Limb (tissue), 2 donors: ENCODE data around the gene TEC.

ENCODE experiments used
- DNase-seq, 2 donors: peaks; one replicate each; pipeline ENCODE4 v3.0.0-alpha.2; 2016; ENCODE audit errors: extremely low spot score in 2 of 2

TEC gene

DNA sequence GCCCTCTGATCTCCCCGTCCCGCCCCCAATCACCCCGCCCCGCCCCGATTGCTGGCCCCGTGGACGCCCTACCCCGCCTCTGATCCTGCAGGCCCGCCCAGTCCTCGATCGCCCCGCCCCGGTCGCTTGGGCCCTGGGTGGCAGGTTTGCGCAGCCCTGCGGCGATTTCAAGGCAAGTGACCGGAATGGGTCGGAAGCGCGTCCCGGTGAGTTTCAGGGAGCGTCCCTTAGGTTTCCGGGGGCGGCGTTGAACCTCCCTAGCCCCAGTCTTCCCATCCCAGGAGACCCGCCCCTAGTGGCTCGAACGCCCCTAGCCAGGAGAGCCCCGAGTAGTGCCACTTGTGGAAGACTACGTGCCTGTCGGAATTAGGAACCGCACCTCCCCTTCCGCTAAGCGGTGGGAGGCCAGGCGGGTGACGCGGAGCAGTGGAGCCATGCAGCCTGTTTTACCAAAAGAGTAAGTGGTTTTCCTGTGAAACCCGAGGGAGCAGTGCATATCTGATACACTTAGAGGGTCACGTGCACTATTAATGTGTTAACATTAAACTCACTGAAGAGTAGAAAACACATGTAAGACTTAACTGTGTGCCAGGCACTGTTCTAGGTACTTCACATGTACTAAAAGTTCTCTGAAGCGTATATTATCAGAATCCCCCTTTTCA lies 354 bp upstream of the TEC start:
- DNase-seq: peak; percentile 44 to 80

DNA sequence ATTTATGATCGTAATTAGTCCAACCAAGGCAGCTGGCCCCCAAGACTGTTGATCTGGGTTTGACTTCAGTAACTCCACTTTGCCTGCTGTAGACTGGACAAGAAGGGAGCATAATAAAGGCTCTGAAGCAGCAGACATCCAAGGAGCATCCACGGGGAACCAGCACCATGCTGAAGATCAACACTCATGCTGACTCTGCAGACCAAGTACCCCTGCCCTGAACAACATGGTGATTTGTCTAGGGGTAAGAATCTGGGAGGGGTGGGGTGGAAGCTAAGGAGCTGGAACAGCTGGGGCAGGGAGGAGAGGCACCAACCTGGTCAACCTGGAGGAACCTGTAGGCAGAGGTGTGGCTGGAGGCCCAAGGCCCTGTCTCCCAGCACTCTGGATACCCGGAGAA lies 2.1 kb downstream of the TEC start:
- DNase-seq: no peak

DNA sequence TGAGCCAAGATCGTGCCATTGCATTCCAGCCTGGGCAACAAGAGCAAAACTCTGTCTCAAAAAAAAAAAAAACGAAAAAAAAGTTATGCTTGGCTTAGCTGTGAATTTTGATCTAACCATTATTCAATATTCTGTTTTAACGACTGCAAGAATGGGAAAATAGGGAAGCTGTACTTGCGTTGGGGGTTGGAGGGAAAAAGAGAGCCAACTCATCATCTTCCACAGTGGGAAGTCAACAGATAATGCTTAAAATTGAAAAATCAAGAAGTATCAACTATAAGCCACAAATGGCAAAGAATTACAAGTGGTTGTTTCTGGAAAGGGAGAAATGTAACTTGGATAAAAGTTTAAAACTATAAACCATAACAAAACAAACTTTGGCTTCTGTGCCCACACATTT lies 2.9 kb downstream of the TEC start:
- DNase-seq: no peak

DNA sequence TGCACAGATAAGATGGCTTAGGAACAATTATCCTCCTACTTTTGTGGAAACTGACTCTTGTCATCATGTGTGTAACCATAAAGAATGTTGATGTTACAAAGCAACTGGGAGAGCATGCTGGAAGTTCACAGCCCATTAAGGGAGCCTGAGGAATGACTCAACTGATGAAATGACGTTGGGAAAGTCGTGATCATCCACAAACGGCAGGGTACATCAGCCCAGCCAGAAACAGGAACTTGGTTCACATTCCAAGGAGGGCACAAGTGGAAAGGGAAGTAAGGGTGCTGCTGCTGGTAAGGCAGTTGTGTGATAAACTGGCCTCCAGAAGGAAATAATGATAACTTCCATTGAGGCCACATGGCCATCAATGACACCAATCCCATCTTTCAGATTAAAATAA lies 6.7 kb downstream of the TEC start:
- no peak for DNase-seq

DNA sequence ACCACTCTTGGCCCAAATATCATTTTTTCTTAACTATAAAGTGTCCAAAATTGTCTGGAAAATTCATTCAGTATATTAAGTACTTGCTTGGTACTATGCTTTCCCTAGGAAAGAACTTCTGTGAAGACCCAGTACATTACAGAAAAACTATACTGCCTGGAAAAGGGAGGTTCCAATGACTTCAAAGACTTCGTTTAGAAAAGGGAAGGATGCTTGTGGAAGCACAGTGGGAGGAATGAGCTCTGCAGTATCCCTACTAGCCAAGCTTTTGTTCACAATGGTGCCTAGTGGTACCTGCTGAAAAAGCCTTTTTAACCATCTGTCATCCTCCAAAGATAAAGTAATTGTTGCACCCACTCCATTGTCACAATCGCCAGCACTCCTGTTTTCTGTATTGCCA lies 7.2 kb downstream of the TEC start:
- no peak for DNase-seq

DNA sequence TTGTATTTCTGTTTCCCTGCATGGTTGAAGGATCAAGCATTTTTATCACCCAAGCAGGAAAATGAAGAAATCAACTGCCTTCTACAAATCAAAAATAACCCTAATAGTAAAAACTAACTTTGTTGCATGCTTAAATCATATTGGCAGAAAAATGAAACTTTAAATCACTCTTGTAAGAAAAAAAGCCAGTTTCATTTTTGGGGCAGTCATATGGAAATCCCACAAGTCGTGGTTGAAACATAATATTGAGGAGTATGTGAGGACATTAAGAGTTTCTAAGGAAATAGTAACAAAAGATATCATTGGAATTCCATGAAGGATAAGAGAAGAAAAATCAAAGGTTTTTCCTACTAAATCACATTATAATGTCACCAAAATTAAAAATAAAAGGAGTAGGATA lies 8.4 kb downstream of the TEC start:
- no peak for DNase-seq

DNA sequence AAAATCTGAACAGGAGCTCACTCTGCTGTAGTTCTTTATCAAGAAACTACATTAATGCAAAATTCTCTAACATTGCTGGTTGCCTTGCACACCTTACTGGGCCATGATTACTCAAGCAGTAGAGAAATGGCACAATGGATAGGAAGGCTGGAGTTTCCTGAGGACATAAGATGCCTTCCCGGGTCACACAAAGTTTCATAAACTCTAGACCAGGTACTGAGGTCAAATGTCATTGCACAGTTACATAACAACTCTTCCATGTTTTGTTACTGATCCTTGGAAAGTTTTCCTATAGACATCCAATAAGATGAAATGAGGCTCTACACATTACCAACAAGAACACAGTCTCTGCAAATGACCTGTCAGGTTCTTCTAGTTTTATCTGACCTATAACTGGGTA lies 9.9 kb downstream of the TEC start:
- no peak for DNase-seq

DNA sequence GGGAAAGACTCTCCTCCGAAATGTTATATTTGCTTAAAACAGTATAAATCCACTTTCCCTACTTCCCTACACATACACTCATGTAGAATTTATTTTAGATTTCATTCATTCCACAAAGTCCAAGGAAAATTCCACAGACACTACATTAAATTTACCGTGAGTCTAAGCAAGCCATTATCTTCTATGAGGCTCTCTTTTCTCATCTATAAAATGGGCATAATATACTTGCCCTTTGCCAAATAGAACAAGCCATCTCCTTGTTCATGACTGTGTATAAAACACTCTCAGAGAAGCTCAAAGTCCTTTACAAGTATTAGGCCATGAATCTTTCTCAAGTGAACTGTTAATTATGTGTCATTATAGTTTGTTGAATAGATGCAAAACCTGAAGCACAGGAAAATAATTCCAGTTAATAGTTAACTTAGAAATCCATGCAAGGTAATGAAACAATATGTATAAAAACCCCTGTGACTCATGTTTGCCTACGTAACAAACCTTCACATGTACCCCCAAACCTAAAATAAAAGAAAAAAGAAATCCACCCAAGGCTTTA lies 10.7 kb downstream of the TEC start:
- no peak for DNase-seq

DNA sequence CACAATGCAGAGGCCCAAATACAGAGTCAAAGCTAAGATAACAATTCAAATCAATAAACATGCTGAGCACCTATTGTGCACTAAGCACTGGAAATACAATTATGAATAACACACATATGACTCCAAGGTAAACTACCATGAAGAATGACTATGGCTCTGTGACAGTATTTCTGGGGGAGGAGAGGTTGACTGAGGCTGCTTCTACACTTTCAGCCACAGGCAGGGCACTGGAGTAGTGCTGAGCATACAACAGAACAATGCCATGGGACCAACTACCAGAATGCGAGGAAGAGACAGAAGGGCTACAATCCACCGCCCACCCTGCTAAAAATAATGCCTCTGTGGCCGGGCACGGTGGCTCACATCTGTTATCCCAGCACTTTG lies 13.7 kb downstream of the TEC start:
- no peak for DNase-seq

DNA sequence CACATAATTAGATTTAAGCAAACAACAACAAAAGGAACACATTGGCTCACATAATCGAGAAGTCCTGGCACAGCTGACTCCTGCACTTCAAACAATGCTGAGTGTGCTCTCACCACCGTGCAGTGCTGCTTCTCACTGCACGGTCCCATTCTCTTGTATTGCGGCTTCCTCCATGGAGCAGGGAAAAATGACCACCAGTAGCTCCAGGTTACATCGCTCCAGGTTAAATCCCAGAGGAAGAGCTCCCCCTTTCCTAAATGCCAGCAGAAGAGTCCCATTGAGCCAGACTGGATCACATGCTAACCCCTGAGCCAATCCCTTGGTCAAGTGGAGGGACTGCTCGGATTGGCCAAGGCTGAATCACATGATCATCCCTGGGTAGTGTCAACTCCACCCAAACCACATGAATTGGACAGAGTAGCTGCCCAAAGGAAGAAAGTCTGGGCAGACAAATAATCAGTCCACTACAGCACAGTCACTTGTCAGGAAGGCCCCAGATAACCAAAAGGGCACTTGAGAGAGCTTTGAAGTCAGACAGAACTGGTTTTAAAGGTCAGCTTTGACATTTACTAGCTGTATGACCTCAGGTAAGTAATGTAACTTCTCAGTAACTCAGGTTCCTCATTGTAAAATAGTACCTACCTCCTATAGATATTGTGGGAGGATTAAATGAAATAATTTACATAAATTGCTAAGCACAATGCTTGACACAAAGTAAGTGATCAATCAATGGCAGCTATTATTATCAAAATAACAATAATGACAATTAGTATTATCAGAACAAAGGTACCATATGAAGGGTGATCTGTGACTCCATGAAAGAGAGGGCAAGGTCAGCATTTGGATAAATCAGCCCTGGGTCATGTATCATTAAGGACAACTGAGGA lies 14.3 kb downstream of the TEC start:
- no peak for DNase-seq

DNA sequence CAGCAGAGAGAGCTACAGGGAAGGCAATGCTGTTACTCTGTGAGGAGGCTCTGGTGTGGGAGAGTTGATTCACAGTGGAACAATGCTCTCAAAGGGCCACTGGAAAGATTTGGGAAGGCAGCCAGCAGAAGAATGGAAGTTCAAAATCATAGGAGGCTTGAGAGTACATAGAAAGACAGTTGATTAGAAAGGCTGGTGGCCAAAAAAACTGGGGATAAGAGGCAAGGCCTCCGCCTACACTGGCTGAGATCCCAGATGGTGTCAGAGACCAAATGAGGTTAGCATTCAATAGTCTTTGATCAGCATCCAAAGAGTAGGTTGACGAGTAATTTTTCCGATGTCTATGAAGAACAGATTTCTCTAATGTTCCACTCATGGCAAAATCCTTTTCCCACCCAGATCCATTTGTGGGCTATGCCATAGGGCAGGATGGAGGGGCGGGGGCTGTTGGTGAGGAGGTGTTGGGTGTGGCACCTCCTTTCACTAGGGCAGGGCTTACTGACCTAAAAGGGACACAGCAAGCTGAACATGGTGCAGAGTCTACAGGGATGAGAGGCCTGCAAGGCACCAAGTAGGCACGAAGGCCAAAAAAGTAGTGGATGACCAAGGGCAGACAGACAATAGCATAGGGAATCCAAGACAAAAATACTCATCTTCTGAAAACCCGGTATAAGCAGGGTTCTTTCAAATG lies 15.1 kb downstream of the TEC start:
- peak; percentile 13 to 39 for DNase-seq

DNA sequence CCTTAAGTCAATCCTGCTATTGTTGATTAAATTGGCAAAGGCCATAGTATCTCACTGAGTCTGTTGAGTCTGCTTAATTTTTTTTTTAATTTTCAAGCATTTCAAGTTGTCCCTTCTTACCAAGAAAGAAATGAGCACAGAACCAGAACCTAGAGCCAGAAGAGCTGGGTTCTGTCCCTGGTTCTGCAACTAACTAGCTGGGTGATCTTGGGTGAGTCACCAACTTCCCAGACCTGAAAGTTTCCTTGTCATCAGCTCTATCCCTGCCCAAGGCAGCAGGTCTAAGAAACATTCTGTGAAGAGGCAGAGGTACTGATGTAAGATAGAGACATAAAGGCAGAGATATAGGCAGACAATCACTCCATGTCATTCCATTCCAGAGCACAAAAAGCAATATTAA lies 17.3 kb downstream of the TEC start:
- no peak for DNase-seq

DNA sequence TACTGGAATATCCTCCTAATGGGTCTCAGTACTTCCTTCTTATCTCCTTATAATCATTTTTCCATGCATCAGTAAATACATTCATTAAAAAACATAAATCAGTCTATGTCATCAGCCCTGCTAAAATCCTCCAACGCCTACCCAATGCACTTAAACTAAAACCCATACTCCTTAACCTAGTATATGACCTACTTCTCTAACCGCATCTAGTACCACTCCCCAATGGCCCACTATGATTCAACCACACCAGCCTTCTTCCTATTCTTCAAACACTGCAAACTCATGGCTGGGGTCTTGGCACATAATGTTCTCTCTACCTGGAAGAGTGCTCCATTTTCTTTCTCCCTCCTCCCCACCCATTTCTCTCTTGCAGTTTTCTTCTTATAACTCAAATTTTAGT lies 18.7 kb downstream of the TEC start:
- no peak for DNase-seq

DNA sequence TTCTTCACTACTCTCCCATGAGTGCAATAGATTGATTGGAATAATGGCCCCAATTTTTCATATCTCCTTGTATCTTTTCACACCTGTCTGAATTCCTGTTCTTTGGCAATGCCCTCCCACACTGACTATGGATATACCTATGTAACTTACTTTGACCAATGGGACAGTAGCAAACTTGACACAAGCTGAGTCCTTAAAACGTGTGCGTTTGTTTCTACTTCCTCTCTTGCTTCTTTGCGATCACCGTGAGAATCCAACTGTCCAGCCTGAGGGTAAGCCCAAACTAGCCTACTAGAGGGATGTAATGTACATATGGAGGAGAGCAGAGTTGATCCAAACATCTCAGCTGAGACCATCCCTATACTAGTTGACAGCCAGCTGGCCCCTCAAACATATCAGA lies 19.3 kb downstream of the TEC start:
- no peak for DNase-seq

DNA sequence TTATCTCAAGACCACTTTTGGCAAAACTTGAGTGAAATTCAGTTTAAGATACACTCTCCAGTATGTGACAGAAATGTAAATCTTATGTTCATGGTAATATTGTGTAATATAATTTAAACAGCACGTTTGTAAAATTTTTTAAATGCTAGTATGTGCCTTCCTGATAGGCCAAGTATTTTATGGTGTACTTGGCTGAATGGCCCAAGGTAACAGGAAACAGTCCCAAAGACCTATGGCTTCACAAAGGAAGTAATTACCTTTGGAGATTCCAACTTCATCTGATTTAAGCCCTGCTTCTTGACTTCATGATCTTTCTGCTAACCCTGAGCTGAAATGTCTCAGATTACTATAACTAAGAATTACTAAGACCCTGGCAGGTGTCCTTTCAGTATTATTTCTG lies 20.3 kb downstream of the TEC start:
- no peak for DNase-seq

DNA sequence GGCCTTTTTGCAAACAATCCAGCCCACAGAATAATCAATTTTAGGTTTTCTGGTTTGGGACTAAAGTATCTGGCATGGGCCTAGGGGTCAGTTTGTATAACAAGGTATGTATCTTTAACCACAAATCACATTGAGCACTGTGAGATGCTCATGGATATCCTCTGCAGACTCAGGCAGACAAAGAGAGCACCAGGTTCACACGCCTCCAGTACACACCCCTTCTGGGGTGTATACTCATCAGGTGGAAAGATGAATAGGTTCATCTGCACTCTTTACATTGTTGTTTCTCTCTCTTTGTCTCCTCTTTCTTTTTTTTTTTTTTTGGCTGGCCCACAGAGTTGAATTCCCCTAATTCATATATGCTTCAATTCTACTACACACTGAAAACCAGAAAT lies 21.1 kb downstream of the TEC start:
- DNase-seq: no peak

DNA sequence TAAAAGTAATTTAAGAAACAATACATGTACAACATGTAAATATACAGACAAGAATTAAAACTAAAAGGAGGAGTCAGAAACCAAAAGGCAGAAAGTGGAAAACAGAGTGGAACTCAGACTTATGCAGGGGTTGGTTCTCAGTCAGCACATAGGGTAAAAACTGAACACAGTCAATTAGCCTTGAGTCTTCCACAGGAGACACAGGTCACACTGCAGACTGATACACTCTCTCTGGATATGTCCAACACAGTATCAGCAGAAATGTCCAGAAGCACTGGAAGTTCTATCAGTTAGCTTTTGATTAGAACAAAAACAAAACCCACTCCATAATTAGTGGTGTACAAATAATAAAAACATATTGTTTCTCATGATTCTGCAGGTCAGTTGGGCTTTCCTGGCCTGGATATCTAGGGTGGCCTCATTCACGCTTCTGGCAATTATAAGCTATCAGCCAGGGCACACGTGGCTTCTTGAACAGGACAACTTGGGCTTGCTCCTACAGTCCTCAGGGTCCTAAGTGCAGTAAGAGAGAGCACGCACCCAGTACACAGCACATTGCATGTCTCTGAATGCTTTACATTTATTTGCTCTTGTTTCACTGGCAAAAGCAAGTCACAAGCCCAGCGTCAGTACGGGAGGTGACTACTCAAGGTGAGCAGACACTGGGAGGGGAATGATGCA lies 21.6 kb downstream of the TEC start:
- DNase-seq: no peak

DNA sequence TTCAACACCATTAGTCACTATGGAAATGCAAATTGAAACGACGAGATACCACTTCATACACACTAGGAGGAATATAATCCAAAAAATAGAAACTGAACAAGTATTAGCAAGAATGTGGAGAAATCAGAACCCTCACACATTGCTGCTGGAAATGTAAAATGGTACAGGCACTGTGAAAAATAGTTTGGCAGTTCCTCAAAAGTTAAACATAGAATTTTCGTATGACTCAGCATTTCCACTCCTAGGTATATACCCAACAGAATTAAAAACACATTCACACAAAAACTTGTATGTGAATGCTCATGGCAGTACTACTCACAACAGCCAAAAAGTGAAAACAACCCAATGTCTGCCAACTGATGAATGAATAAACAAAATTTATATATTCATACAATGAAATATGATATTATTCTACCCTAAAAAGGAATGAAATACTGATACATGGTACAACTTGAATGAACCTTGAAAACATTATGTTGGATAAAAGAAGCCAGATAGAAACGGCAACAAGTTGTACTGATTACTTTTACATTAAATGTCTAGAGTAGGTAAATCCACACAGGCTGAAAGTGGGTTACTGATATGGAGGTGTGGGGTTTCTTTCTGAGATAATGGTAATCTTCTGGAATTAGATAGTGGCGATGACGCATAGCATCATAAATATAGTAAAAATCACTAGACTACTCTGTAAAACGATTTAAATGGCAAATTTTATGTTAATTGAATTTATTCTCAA lies 22.3 kb downstream of the TEC start:
- no peak for DNase-seq

DNA sequence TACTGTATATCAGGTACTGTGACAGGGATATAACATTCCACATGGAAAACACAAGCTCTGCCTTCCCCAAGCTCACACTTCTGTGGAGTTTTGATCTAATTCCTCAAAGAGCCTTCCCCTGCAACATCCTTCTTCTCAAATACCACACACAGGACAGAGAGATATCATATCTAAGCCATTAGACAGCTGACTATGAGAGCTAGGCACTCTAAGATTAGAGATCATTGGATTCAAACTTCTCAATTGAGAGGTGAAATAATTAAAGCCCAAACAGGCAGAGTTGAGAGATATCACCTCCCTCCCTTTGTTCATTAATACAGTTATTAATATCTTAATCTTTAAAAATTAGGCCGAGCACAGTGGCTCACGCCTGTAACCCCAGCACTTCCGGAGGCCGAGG lies 25.0 kb downstream of the TEC start:
- DNase-seq: no peak

DNA sequence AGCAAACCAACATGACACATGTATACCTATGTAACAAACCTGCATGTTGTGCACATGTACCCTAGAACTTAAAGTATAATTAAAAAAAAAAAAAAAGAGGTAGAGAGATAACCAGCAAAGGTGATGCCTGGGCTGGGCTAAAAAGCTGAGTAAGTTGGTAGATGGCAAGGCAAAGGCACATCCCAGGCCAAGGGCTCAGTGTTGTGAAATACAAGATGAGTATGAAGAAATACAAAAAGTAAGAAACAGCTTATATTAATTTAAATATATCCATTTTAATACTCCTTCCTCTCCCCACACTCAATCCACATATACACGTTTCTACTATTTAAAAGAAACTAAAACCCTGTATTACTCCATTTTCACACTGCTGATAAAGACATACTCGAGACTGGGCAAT lies 25.8 kb downstream of the TEC start:
- DNase-seq: no peak

DNA sequence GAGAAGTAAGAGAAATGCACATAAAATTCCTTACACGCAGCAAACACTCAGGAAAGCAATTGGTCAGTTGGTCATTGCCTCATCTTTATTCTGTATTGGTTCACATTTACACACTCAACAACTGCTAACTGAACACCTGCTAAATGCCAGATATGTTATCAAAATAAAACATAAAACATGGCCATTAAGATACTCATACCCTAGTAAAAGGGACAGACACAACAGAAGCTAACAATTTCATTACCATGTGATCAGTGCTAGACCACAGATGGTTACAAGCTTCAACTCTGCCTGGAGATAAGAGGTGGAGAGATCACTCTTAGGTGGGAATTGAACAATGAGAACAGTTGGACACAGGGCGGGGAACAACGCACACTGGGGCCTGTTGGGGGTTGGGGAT lies 26.2 kb downstream of the TEC start:
- DNase-seq: no peak
